GM21447 (cell line): ENCODE data around the gene LACTBL1.

Source experiments
- ATAC-seq: cut with Tn5 transposase; IDR thresholded peaks from one replicate; pipeline ENCODE4 v1.9.1; 2021; ENCODE audit not compliant: unreplicated experiment

LACTBL1 gene

DNA sequence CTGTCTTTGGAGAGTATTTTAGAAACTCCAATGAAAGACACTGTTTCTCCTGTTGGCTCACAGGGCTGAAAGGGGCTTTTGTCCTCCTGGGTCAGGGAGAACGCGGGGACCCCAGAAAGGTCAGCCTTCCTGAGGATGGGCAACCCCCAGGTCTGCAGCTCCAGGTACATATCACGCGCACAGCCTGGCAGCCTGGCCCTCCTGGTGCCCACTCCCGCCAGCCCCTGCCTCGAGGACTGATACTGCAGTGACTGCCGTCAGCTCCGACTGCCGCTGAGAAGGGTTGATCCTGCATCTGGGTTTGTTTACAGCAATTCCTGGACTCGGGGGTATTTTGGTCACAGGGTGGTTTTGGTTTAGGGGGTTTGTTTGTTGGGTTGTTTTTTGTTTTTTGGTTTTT is 58.5 kb downstream of the LACTBL1 start:
- ATAC-seq, result no peak

DNA sequence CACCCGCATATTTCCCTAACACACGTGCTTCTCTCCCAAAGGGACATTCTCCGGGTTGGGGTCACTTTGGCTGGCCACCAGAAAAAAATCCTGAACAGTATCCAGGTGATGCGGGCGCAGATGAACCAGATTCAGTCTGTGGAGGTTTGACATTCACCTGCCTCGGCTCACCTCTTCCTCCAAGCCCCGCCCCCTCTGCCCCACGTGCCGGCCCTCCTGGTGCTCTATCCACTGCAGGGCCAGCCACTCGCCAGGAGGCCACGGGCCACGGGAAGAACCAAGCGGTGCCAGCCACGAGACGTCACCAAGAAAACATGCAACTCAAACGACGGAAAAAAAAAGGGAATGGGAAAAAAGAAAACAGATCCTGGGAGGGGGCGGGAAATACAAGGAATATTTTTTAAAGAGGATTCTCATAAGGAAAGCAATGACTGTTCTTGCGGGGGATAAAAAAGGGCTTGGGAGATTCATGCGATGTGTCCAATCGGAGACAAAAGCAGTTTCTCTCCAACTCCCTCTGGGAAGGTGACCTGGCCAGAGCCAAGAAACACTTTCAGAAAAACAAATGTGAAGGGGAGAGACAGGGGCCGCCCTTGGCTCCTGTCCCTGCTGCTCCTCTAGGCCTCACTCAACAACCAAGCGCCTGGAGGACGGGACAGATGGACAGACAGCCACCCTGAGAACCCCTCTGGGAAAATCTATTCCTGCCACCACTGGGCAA is 59.1 kb downstream of the LACTBL1 start:
- no peak for ATAC-seq

DNA sequence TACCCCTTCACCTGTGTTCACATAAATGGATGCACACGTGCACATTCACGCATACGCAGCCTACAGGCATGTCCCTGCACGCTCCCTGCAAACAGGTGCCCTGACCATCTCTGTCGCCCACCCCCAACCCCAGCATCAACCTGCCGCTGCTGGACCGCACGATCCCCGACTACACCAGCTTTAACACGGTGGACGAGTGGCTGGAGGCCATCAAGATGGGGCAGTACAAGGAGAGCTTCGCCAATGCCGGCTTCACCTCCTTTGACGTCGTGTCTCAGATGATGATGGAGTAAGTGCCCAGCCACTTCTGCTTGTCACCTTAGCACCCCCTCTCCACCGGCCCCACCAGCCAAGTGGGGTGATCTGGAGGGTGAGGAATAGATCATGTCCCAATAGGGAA is 60.4 kb downstream of the LACTBL1 start:
- no peak for ATAC-seq

DNA sequence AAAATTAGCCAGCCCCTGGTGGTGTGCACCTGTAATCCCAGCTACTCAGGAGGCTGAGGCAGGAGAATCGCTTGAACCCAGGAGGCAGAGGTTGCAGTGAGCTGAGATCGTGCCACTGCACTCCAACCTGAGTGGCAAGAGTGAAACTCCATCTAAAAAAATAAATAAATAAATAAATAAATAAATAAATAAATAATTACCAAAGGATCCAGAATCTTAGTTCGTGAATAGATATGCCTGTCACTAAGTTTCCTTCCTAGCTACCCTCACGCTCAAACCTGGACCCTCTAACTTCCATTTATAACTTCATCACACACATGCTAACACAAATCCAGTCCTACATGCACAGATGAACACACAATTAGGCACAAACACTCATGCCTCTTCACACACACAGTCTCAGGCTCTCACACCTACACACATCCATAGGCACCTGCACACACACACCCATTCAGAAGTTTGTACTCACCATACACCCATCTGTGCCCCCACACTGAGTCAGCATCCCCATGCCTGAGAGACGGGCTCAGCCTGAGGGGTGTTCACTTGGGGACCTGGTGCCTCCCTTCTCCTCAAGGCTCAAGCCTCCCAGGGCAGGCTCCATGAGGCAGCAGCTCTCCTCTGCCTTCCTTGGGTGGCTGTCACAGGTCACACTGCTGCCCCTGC is 61.5 kb downstream of the LACTBL1 start:
- no peak for ATAC-seq

DNA sequence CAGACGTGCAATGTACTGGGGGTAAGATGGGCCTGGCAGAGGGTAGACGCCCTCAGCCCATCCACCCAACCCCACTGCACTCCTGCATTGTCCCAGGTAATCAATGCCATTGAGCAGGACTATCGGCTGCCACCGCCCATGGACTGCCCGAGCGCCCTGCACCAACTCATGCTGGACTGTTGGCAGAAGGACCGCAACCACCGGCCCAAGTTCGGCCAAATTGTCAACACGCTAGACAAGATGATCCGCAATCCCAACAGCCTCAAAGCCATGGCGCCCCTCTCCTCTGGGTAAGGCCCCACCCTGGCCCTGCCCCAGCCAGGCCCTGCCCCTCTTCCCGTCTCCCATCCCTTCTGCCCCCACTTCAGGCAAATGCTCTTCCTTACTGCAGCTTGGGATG is 62.4 kb downstream of the LACTBL1 start:
- no peak for ATAC-seq

DNA sequence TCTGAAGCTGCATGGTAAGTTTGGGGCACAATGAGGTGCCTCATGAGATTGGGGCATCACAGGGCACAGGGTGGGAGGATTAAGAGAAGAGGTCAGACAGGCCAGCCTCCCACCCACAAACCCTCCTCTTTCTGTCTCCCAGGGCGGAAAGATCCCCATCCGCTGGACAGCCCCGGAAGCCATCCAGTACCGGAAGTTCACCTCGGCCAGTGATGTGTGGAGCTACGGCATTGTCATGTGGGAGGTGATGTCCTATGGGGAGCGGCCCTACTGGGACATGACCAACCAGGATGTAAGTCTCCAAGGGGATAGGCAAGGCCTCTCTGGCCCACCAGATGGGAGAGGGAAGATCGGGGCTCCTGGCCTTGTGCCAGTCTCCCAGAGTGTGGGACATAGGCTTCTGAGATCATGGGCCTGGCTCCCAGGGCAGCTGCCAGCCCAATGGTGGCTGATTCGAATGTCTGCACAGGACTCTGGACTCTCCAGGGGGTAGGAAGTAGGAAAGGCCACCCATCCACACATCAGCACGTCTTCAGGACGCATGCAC is 63.7 kb downstream of the LACTBL1 start:
- ATAC-seq, result no peak

DNA sequence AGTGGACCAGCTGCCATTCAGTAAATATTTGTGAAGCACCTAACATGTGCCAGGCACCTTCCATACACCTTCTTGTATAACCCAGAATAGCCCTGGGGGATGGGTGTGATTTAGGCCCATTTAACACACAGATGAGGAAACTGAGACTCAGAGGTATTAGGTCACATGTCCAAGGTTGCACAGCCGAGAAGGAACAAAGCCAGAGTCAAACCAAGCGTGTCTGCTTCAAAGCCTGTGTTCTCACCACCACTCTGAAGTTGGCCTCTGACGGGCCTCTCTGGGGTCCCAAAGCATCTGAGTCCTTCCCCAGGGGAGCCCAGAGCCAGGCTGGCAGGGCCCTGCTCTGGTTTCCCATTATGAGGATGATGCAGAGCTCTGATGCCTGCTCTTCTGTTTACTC is 65.1 kb downstream of the LACTBL1 start:
- ATAC-seq, result no peak

DNA sequence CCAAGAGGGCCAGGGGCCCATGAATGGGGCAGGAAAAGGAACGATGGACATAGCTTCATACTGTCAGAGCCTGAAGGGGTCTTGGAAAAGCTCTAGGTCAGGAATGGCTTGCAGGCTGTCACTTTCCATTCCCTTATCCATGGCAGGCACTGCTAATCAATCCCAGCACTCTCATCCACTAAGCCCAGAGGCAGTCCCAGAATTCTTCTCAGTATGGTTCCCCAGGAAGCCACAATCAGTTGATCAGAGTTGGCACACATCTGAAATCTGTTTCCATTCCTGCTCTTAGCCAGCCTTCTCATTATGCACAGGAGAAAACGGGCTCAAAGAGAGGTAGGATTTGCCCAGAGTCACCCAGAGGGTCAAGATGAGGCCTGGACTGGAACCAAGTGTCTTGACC is 65.7 kb downstream of the LACTBL1 start:
- no peak for ATAC-seq

DNA sequence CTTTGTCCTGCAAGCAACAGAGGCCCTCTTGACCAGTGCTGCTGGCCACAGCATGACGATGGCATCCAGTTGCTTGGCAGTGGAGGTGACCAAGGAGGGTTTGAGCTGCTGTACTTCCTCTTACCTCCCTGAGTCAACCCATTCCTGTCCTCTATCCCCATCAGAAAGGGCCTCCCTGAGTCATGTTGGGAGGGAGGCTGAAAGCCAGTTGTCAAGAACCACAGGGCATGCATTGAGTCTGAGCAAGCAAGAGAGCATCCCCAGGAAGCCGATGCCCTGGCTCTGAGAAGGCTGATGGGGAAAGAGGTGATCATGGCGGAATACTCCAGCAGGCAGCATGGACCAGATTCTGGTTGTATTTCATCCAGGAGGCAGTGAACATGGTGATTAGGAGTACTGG is 69.6 kb downstream of the LACTBL1 start:
- no peak for ATAC-seq
